ENCODE results near the gene ZCWPW1. TPM values are rescaled to one million over a fixed set of nuclear protein-coding genes. Genes with fewer than 3 reads are reported as not detected.

The ZCWPW1 gene
- total and polyA plus RNA-seq, 2 of the 13 experiments (the other 11 are each of a cell fraction or from before 2014, with no cell fraction given) = 2.4 to 2.5 TPM

GRCh38 chr7:100476903-100477870 lies 48.7 kb upstream of the ZCWPW1 start (continued):
- TF ChIP-seq ZIK1 (CRISPR knock-in tag; IDR thresholded peaks at IDR 0.05; ENCODE audit: borderline replicate concordance, low read depth) = no peak
- no peak for TF ChIP-seq SOX6 (IDR thresholded peaks at IDR 0.05)
- TF ChIP-seq SOX6 (CRISPR knock-in tag; IDR thresholded peaks at IDR 0.05) = no peak
- TF ChIP-seq CTCF (CRISPR knock-in tag; IDR thresholded peaks at IDR 0.05) = peak; percentile 26; the same call in 1 of the 2 replicates
- TF ChIP-seq YY1 (IDR thresholded peaks at IDR 0.05; ENCODE audit: insufficient read depth, insufficient replicate concordance, low read depth, low read length) = no peak
- TF ChIP-seq MEF2D (CRISPR knock-in tag; IDR thresholded peaks at IDR 0.05) = no peak
- peak; percentile 64 for TF ChIP-seq ZBTB38 (CRISPR knock-in tag; IDR thresholded peaks at IDR 0.05)
- no peak for TF ChIP-seq CSRNP1 (CRISPR knock-in tag; IDR thresholded peaks at IDR 0.05)

Measured in HepG2 (cell line).